Glomerular endothelial cell (primary cell): ENCODE results near the gene NEURL1. TPM values are rescaled to one million over a fixed set of nuclear protein-coding genes. Genes with fewer than 3 reads are reported as not detected.

Experiments used
- DNase-seq: peaks from one replicate; pipeline ENCODE4 v3.0.0-alpha.2; 2011; ENCODE audit warnings: low read depth, low spot score; ENCODE audit errors: extremely low read depth
- total RNA-seq: library from RNA; depleted of rRNA; stranded (reverse); fragments of >200 nt; gene quantifications from 2 replicates; pipeline ENCODE4 v1.2.3, GENCODE V29; 2015

NEURL1 gene
- total RNA-seq, 1 donor from 2014 or later = 0.47 TPM

DNA sequence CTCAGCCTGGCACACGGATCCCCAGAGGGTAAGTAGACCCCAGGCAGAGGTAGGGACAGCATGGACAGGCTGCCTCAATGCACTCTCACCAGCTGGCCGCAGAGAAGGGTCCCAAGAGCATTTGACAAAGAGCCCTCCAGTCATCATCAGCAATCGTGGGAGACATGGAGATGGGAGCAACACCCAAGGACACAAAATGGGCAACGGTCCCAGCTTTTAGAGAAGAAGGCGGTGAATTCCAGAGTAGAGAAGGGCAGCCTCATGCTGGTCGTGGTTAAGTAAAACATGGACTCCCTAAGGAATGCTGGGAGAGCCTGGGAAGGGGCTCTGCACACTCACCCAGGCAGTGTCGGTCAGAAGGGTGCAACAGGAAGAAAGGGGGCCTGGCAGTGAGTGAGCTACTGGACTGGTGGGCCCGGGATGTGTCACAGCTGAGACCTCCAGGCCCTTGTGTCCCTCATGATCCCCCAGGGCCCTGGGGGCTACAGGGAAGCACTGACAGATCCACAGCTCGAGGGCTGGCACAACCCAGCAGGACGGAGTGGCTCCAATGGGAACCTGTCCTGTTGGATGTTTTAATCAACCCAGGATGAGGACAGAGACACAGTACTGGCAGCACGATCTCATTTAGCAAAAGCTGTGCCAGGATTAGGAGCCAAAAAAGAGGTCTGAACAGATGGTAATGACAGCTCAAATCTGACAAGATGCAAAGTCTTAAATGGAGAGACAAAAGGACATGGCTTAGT, 147.1 kb downstream of the NEURL1 start:
- DNase-seq = no peak

- no peak for DNase-seq
Measured at GRCh38 chr10:103641326-103641725, 147.8 kb downstream of the NEURL1 start.

Other genes starting within 250 kb of the NEURL1 start
- gene RPEL1, start 247.8 kb upstream of the NEURL1 start, total RNA-seq = 0.10 TPM in 1 of 2 replicates, not detected in the other
- gene INA, start 216.6 kb upstream of the NEURL1 start, total RNA-seq = 3.4 and 4.3 TPM in 2 replicates
- gene PCGF6, start 142.6 kb upstream of the NEURL1 start, total RNA-seq = 11.5 and 11.9 TPM in 2 replicates
- gene TAF5, start 125.7 kb upstream of the NEURL1 start, total RNA-seq = 2.7 and 2.8 TPM in 2 replicates
- 277 and 373 TPM in 2 replicates for gene ATP5MK, start 97.2 kb upstream of the NEURL1 start, total RNA-seq
- gene PDCD11, start 97.1 kb upstream of the NEURL1 start, total RNA-seq = 42.1 and 42.9 TPM in 2 replicates
- 12.0 and 14.5 TPM in 2 replicates for gene CALHM2, start 41.3 kb upstream of the NEURL1 start, total RNA-seq
- not detected in 2 replicates for gene CALHM1, start 34.8 kb upstream of the NEURL1 start, total RNA-seq
- not detected in 2 replicates for gene CALHM3, start 14.5 kb upstream of the NEURL1 start, total RNA-seq